ENCODE results near the gene ENTREP3.

DNA sequence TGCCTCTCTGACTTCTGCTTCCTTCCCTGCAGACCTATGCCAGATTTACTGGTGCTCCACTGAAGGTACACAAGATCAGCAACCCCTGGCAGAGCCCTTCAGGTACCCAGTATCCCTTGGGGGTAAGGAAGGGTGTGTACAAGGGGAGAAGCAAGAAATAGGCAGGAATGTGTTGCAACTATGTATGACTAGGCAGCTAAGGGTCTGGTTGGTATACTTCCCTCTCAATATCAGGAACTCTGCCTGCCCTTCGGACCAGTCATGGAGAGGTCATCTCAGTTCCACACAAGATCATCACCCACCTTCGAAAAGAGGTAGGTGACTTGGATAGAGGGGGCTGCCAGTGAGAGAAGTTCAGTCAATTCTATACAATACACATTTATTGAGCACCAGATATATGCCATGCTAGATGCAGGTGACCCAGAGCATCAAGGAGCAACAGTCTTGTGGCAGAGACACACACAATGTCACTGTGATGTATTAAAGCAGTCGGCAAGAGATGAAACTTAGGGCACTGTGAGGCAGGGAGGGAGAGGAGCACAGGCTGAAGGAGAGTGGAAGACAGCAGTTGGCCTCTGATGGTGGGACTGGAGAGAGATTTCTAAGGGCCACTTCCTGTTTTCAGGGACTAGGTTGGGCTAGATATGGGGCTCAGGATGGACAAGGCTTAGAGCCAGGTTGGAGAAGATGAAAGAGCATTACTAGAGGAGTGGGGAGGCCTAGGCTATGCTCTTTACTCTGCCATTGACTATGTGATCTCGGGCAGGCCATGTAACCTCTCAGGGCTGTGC, 44.8 kb downstream of the ENTREP3 start:
- TF ChIP-seq CTCF (optimal IDR thresholded peaks at IDR 0.05 in 1 of 3, IDR thresholded peaks at IDR 0.05 in 1 of 3, conservative IDR thresholded peaks at IDR 0.05 in 1 of 3; ENCODE audit: extremely low read depth in 1 of 3, insufficient read depth in 2 of 3, low read length in 3 of 3), result no peak
- no peak for TF ChIP-seq EZH2 (IDR thresholded peaks at IDR 0.05; ENCODE audit: low read length)
